Upper lobe of left lung (tissue), 4 donors: ENCODE results near the gene SUPT5H.

Experiments
- CTCF ChIP-seq, 6 experiments: fragments of 450-650 bp in 4 of 6; fragments of 200-600 bp in 2 of 6; sonication (generic) in 2 of 6; IDR thresholded peaks; one replicate each; pipeline ENCODE4 v1.5.1; 2016 to 2019; ENCODE audit warnings: antibody characterized with exemption in 6 of 6
- POLR2AphosphoS5 ChIP-seq, 2 donors: sonication (generic); formaldehyde crosslinking; IDR thresholded peaks; one replicate each; pipeline ENCODE4 v1.5.1; 2017; ENCODE audit warnings: antibody characterized with exemption in 2 of 2

- TF ChIP-seq POLR2AphosphoS5 (IDR thresholded peaks at IDR 0.05) (no peak), CTCF (IDR thresholded peaks at IDR 0.05) (no peak)
Measured at GRCh38 chr19:39472746-39473442, 27.5 kb downstream of the SUPT5H start.
